ENCODE results near the gene A2M. TPM values are rescaled to one million over a fixed set of nuclear protein-coding genes. Genes with fewer than 3 reads are reported as not detected.

The A2M gene
- total and polyA plus RNA-seq, 2 of the 8 experiments (the other 6 are each of a cell fraction or from before 2014, with no cell fraction given), result 0.15 TPM; not detected in 1

- TF ChIP-seq JUN (IDR thresholded peaks at IDR 0.05; ENCODE audit: low read depth, low read length), result no peak
These were observed 17.2 kb downstream of the A2M start (continued) for GRCh38 chr12:9098463-9099026.

All from H1 (cell line).